Dendritic cell treated with granulocyte-macrophage colony-stimulating factor and Interleukin-4, amounts not matched to agents 40 ng/mL and 50 ng/mL, for 4 days (primary cell): Measurements from ENCODE around the gene NCOA6.

Experiments used
- H3K27ac Mint-ChIP-seq: one replicate; pipeline ENCODE4 v1.8.0; 2022; ENCODE audit warnings: mild to moderate bottlenecking, mixed read lengths
- H3K27me3 Mint-ChIP-seq: one replicate; pipeline ENCODE4 v1.8.0; 2022; ENCODE audit warnings: mild to moderate bottlenecking, mixed read lengths
- H3K36me3 Mint-ChIP-seq: one replicate; pipeline ENCODE4 v1.8.0; 2022; ENCODE audit warnings: low read depth, mixed read lengths
- H3K4me1 Mint-ChIP-seq: one replicate; pipeline ENCODE4 v1.8.0; 2022; ENCODE audit warnings: low read depth, mixed read lengths
- H3K4me3 Mint-ChIP-seq: one replicate; pipeline ENCODE4 v1.8.0; 2022; ENCODE audit warnings: mild to moderate bottlenecking, moderate library complexity, mixed read lengths
- H3K9me3 Mint-ChIP-seq: one replicate; pipeline ENCODE4 v1.8.0; 2022; ENCODE audit warnings: mixed read lengths
- intact Hi-C: fragments of 100-400 bp; cut with micrococcal nuclease; formaldehyde crosslinking; loops from one replicate; pipeline ENCODE4 v1.15.0; 2022

Gene NCOA6

DNA sequence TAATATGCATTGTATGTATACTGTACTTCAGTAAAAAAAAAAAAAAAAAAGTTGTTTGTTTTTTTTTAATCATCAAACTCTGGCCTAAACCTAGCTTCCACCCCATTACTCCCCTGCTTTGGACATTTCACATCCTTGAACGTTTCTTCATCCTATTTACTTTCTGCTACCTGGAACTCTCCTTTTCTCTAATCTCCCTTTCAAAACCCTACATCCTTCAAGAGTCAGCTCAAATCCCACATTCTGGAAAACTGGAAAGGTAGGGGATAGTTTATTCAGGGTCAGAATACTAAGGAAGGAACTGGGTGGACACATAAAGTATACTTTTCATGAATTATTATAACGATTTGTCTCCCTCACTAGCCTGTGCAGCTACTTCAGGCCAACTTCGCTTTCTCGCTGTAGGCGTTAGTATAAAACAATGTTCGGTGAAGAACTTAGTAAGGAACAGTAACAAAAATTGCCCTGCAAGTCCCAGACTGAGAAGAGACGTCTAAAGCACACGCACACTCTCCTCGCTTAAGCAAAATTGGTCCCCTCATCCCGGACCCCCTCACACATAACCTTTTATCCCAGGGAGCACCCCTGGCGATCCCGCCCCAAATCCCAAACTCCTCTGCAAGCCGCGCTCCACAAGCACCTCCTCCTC, 149.3 kb downstream of the NCOA6 start:
- Mint-ChIP-seq H3K9me3 (no peaks in the 10 kb centered on the region), H3K4me1 (peaks cover 19% of the 10 kb centered on the region), H3K4me3 (peak overlapping the region; percentile 82), H3K36me3 (peaks cover 9% of the 10 kb centered on the region), H3K27me3 (no peaks in the 10 kb centered on the region), H3K27ac (peak overlapping the region; percentile 92)
- intact Hi-C loops: loop anchor here (2.0 to 5.0 kb wide), 2 partner anchors 29 to 314 kb away; partner anchors contain the start of genes ITCH and TP53INP2

DNA sequence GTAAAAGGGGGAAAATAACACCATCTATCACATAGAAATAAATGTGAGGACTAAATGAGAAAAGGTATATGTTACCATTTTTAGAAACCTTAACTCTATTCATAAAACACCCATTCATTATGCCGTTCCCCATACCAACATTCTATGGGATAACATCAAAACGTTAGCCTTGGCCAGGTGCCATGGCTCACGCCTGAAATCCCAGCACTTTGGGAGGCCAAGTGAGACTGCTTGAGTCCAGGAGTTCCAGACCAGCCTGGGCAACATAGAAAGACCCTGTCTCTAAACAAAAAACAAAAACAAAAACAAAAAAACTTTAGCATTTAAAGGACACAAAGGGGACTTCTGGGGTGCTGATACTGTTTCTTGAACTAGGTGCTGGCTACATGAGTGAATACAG, 149.9 kb downstream of the NCOA6 start:
- Mint-ChIP-seq H3K9me3 (no peaks in the 10 kb centered on the region), H3K4me3 (no peak overlapping the region), H3K27me3 (no peaks in the 10 kb centered on the region), H3K36me3 (peaks cover 9% of the 10 kb centered on the region), H3K4me1 (peaks cover 19% of the 10 kb centered on the region), H3K27ac (no peak overlapping the region)
- intact Hi-C loops: loop anchor here (5.0 kb wide), 1 partner anchor 313 kb away; the partner anchor contains the start of gene ITCH

DNA sequence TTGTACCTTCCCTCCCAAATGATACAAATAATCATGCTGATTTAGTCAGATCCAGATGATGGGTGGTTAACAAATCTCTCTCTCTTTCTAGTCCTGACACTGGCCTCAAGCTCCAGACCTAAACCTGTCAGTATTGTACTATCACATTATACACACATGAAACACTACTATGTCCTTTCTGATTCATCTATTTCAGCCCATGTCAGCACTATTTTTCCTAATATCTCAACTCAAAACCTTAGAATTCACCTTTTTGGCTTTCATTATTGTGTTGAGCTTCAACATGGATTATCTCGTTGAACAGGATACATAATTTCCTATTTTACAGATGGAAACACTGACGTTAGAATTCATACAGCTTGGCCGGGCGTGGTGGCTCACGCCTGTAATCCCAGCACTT, 152.0 kb downstream of the NCOA6 start:
- H3K27me3 Mint-ChIP-seq: no peaks in the 10 kb centered on the region
- peaks cover 19% of the 10 kb centered on the region for H3K4me1 Mint-ChIP-seq
- no peak overlapping the region for H3K4me3 Mint-ChIP-seq
- H3K36me3 Mint-ChIP-seq: peaks cover 9% of the 10 kb centered on the region
- no peak overlapping the region for H3K27ac Mint-ChIP-seq
- intact Hi-C loops: no loop called here
- H3K9me3 Mint-ChIP-seq: no peaks in the 10 kb centered on the region

DNA sequence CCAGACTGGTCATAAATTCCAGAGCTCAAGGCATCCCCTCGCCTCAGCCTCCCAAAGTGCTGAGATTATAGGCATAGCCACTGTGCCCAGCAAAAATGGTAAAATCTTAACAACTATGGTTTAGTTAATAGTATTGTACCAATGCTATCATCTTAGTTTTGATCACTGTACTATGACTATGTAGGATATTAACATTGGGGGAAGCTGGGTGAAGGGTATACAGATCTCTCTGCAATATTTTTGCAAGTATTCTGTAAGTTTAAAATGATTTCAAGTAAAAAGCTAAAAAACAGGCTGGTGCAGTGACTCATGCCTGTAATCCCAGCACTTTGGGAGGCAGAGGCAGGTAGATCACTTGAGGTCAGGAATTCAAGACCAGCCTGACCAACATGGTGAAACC, 156.4 kb downstream of the NCOA6 start:
- Mint-ChIP-seq H3K4me1 (no peaks in the 10 kb centered on the region), H3K27ac (no peak overlapping the region), H3K4me3 (no peak overlapping the region), H3K36me3 (no peaks in the 10 kb centered on the region), H3K27me3 (no peaks in the 10 kb centered on the region), H3K9me3 (no peaks in the 10 kb centered on the region)
- intact Hi-C loops: no loop called here
